ENCODE measurements around the gene GHSR. TPM values are rescaled to one million over a fixed set of nuclear protein-coding genes. Genes with fewer than 3 reads are reported as not detected.

Gene GHSR
- total and polyA plus RNA-seq, 10 donors, result not detected

DNA sequence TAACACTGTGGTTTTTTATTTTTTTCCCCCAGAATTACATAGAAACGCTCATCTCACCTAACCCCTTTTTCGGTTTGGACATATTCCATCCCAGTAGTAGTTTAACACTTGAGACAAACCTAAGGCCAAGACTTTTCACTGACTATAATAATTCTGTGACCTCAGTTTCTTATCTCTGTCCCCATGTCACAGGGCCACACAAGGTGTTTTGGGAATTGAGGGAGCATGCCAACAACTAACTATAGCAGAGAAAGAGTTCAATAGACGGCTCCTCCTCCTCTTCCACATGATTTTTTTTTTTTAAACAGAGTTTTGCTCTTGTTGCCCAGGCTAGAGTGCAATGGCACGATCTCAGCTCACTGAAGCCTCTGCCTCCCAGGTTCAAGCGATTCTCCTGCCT is 27.4 kb upstream of the GHSR start:
- 83 to 95% (median 86%) methylated on average over 5 of the region's 5 CpGs for WGBS, 5 donors
- Histone ChIP-seq H3K27me3 (replicated peaks in 1 of 7) (no peaks in the 10 kb centered on the region), H3K4me1 (peaks cover 0 to 20% (median 13%) of the 10 kb centered on the region in 6 donors), H3K4me3 (no peak overlapping the region), H3K36me3 (no peaks in the 10 kb centered on the region), H3K27ac (no peak overlapping the region), H3K9me3 (peaks cover 0 to 7% (median 0%) of the 10 kb centered on the region in 8 donors)
- intact Hi-C loops (cut with DNase I; ENCODE audit: low total_unique reads), result no loop called here
- DNase-seq, result no peak
- TF ChIP-seq, protein P1, sequence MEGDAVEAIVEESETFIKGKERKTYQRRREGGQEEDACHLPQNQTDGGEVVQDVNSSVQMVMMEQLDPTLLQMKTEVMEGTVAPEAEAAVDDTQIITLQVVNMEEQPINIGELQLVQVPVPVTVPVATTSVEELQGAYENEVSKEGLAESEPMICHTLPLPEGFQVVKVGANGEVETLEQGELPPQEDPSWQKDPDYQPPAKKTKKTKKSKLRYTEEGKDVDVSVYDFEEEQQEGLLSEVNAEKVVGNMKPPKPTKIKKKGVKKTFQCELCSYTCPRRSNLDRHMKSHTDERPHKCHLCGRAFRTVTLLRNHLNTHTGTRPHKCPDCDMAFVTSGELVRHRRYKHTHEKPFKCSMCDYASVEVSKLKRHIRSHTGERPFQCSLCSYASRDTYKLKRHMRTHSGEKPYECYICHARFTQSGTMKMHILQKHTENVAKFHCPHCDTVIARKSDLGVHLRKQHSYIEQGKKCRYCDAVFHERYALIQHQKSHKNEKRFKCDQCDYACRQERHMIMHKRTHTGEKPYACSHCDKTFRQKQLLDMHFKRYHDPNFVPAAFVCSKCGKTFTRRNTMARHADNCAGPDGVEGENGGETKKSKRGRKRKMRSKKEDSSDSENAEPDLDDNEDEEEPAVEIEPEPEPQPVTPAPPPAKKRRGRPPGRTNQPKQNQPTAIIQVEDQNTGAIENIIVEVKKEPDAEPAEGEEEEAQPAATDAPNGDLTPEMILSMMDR (IDR thresholded peaks at IDR 0.05 in 8 of 11, conservative IDR thresholded peaks at IDR 0.05 in 3 of 11), result no peak
- no peak for TF ChIP-seq POLR2AphosphoS5 (IDR thresholded peaks at IDR 0.05)

- DNase-seq, result no peak
- Histone ChIP-seq H3K9me3 (peaks cover 0 to 7% (median 0%) of the 10 kb centered on the region in 8 donors), H3K27me3 (replicated peaks in 1 of 7) (peaks cover 0 to 7% (median 0%) of the 10 kb centered on the region in 7 donors), H3K36me3 (no peaks in the 10 kb centered on the region), H3K27ac (no peak overlapping the region), H3K4me3 (no peak overlapping the region), H3K4me1 (peaks cover 0 to 8% (median 4%) of the 10 kb centered on the region in 6 donors)
- intact Hi-C loops (cut with DNase I; ENCODE audit: low total_unique reads), result no loop called here
- TF ChIP-seq POLR2A (IDR thresholded peaks at IDR 0.05), result no peak
- TF ChIP-seq, protein P1 (IDR thresholded peaks at IDR 0.05 in 8 of 11, conservative IDR thresholded peaks at IDR 0.05 in 3 of 11), result no peak
- no peak for TF ChIP-seq POLR2AphosphoS5 (IDR thresholded peaks at IDR 0.05)
- 59 to 73% (median 67%) methylated on average over 1 of the region's 1 CpG for WGBS, 5 donors
Observed at GRCh38 chr3:172471903-172472302, 23.6 kb upstream of the GHSR start.

DNA sequence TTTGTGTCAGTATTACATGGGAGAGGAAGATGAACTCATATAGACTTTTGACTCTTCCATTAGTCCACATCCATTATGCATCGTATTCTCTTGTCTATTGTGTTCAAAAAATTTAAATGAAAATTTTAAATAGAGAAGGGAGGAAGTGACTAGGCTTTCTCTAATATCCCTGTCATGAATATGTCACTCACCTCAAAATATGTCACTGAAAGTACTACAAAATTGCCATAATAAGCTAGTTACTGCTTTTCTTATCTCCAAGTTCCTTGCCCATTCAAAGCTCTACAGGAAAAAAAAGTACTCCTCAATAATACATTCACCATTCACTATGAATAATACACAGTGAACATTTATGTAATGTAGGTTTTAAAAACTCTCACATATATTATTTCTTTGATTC is 22.3 kb upstream of the GHSR start:
- H3K27me3 ChIP-seq (replicated peaks in 1 of 7), result peaks cover 0 to 7% (median 0%) of the 10 kb centered on the region in 7 donors
- no peak for DNase-seq
- no peaks in the 10 kb centered on the region for H3K36me3 ChIP-seq
- intact Hi-C loops (cut with DNase I; ENCODE audit: low total_unique reads), result no loop called here
- 86 to 95% (median 89%) methylated on average over 1 of the region's 1 CpG for WGBS, 5 donors
- H3K4me3 ChIP-seq, result no peak overlapping the region
- H3K9me3 ChIP-seq, result peaks cover 0 to 7% (median 0%) of the 10 kb centered on the region in 8 donors
- TF ChIP-seq POLR2A (IDR thresholded peaks at IDR 0.05) (no peak), POLR2AphosphoS5 (IDR thresholded peaks at IDR 0.05) (no peak)
- TF ChIP-seq, protein P1 (IDR thresholded peaks at IDR 0.05 in 8 of 11, conservative IDR thresholded peaks at IDR 0.05 in 3 of 11), result no peak
- H3K4me1 ChIP-seq, result no peaks in the 10 kb centered on the region
- H3K27ac ChIP-seq, result no peak overlapping the region

DNA sequence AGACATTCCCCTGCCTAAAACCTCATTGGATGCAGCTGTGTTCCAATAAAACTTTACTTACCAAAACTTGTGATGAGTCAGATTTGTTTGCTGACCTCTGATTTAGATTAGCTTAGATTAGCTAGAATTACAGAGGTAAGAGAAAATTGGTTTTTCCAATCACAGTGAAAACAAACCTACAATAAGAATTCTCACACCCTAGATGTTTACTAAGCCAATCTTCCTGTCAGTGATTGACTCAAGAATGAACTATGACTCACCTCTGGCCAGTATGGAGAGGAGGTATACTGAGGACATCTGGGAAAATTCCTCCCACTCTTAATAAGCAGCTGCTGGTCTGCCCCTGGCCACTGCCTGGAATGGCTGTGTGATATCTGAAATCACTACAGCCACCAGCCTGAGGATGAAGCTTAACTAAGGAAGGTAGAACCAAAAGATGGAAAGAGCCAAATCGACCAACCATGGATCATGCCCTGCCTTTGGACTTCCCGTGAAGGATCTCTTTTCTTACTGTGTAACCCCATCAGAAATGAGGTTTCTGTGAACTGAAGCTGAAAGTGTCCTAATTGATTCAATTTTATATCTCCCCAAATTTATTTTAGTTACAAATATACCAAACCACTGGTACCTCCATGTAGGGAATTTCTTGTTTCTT is 19.0 kb upstream of the GHSR start:
- Histone ChIP-seq H3K27ac (no peak overlapping the region), H3K36me3 (no peaks in the 10 kb centered on the region), H3K4me3 (no peak overlapping the region), H3K4me1 (no peaks in the 10 kb centered on the region), H3K27me3 (replicated peaks in 1 of 7) (peaks cover 0 to 7% (median 0%) of the 10 kb centered on the region in 7 donors), H3K9me3 (peaks cover 0 to 7% (median 0%) of the 10 kb centered on the region in 8 donors)
- intact Hi-C loops (cut with DNase I; ENCODE audit: low total_unique reads), result no loop called here
- WGBS, 5 donors, result 88 to 97% (median 89%) methylated on average over 2 of the region's 2 CpGs
- DNase-seq, result no peak
- TF ChIP-seq POLR2AphosphoS5 (IDR thresholded peaks at IDR 0.05) (no peak), POLR2A (IDR thresholded peaks at IDR 0.05) (no peak)
- TF ChIP-seq, protein P1 (IDR thresholded peaks at IDR 0.05 in 8 of 11, conservative IDR thresholded peaks at IDR 0.05 in 3 of 11), result no peak
